K562 (cell line): ENCODE measurements around the gene FIS1. TPM values are rescaled to one million over a fixed set of nuclear protein-coding genes. Genes with fewer than 3 reads are reported as not detected.
A peak's percentile ranks its signal among the peaks of the same experiment; 100 is the strongest.

Experiments used
- BRF1 ChIP-seq: IDR thresholded peaks from 3 replicates; pipeline ENCODE4 v1.6.1; 2011; ENCODE audit warnings: borderline replicate concordance, mild to moderate bottlenecking; ENCODE audit not compliant: insufficient read length; ENCODE audit errors: extremely low read depth
- DPF2 ChIP-seq: fragments of 450-650 bp; IDR thresholded peaks from 2 replicates; pipeline ENCODE4 v1.6.1; 2016
- FOXK2 ChIP-seq, 2 experiments: fragments of 450-650 bp; IDR thresholded peaks in 1 of 2; conservative IDR thresholded peaks in 1 of 2; 2 replicates each; pipeline ENCODE4 v1.6.1; 2016; ENCODE audit warnings: low read depth in 2 of 2, mild to moderate bottlenecking in 1 of 2
- HDGF ChIP-seq: fragments of 450-650 bp; IDR thresholded peaks from 2 replicates; pipeline ENCODE4 v1.6.1; 2016
- HNRNPL ChIP-seq: fragments of 200-400 bp; formaldehyde crosslinking; IDR thresholded peaks from 2 replicates; pipeline ENCODE4 v1.6.1; 2017; ENCODE audit warnings: low read depth, mild to moderate bottlenecking, low read length
- MAZ ChIP-seq, 2 experiments: fragments of 450-650 bp in 1 of 2; sonication (generic) in 1 of 2; formaldehyde crosslinking; IDR thresholded peaks in 1 of 2; conservative IDR thresholded peaks in 1 of 2; 2 replicates each; pipeline versions ENCODE4 v1.4.0 to v1.5.0; 2020; ENCODE audit warnings: mild to moderate bottlenecking in 1 of 2, missing genetic modification reagents in 1 of 2
- NEUROD1 ChIP-seq: fragments of 150-350 bp; IDR thresholded peaks from 2 replicates; pipeline ENCODE4 v1.6.1; 2014; ENCODE audit warnings: borderline replicate concordance, low read length, low read depth; ENCODE audit not compliant: partially characterized antibody
- NRF1 ChIP-seq, 2 experiments: fragments of 450-650 bp; IDR thresholded peaks in 1 of 2; conservative IDR thresholded peaks in 1 of 2; 2 replicates each; pipeline ENCODE4 v1.6.1; 2014; ENCODE audit warnings: mild to moderate bottlenecking in 2 of 2
- RHOXF2B ChIP-seq: fragments of 250-450 bp; sonication (Bioruptor Pico); conservative IDR thresholded peaks from 2 replicates; pipeline ENCODE4 v1.5.1; 2021
- SNIP1 ChIP-seq: fragments of 450-650 bp; IDR thresholded peaks from 2 replicates; pipeline ENCODE4 v1.7.1; 2017; ENCODE audit warnings: low read depth, mild to moderate bottlenecking
- YY1 ChIP-seq, 3 experiments: IDR thresholded peaks; 2 replicates each; pipeline ENCODE4 v1.6.1; 2011; ENCODE audit warnings: low read length in 2 of 3, mild to moderate bottlenecking in 2 of 3, moderate library complexity in 2 of 3, borderline replicate concordance in 1 of 3, control low read depth in 1 of 3, low read depth in 1 of 3; ENCODE audit not compliant: insufficient read depth in 3 of 3, insufficient replicate concordance in 2 of 3, control insufficient read depth in 1 of 3, insufficient read length in 1 of 3; ENCODE audit errors: extremely low read depth in 1 of 3
- ZNF121 ChIP-seq: sonication (generic); formaldehyde crosslinking; conservative IDR thresholded peaks from 2 replicates; pipeline ENCODE4 v1.8.0; 2022; ENCODE audit warnings: missing genetic modification reagents
- ZNF384 ChIP-seq: IDR thresholded peaks from 2 replicates; pipeline ENCODE4 v1.6.1; 2012; ENCODE audit warnings: low read depth, low read length, improper control_type of control experiment
- ZSCAN32 ChIP-seq: fragments of 450-650 bp; formaldehyde crosslinking; IDR thresholded peaks from 2 replicates; pipeline ENCODE4 v1.4.0; 2020; ENCODE audit warnings: mild to moderate bottlenecking, moderate library complexity
- polyA plus RNA-seq, 8 experiments: library from polyadenylated mRNA; depleted of rRNA in 4 of 8; stranded (reverse) in 5 of 8; unstranded in 3 of 8; fragments of >200 nt; fragmentation: Nextera tagmentation in 2 of 8; fragmentation: Illumina TruSeq in 1 of 8; extraction: Ambion mirVana in 2 of 8; extraction: Trizol in 1 of 8; gene quantifications; 2 replicates each; pipeline versions ENCODE4 v1.2.1 to v1.2.3, GENCODE V29; 2011 to 2014; ENCODE audit warnings: inconsistent platforms in 1 of 8, missing spikeins in 1 of 8
- total RNA-seq, 7 experiments: library from RNA; depleted of rRNA in 6 of 7; stranded (reverse); fragments of >200 nt in 6 of 7; fragmentation: Illumina TruSeq in 2 of 7; extraction: Trizol in 2 of 7; gene quantifications; 2 replicates each; pipeline versions ENCODE4 v1.2.1 to v1.2.3, GENCODE V29; 2011 to 2021; ENCODE audit warnings: low replicate concordance in 1 of 7
- TF ChIP-seq, protein P1 (sequence below): IDR thresholded peaks from 3 replicates; pipeline ENCODE4 v1.6.1; 2011; ENCODE audit warnings: borderline replicate concordance, mild to moderate bottlenecking, moderate library complexity; ENCODE audit not compliant: insufficient read length; ENCODE audit errors: extremely low read depth
- TF ChIP-seq, protein P2 (sequence below): conservative IDR thresholded peaks from 2 replicates; pipeline ENCODE4 v1.6.1; 2011; ENCODE audit warnings: low read depth, mild to moderate bottlenecking, low read length; ENCODE audit not compliant: control insufficient read depth
- TF ChIP-seq, protein P3 (sequence below): fragments of 450-650 bp; IDR thresholded peaks from 2 replicates; pipeline ENCODE4 v1.6.1; 2018; ENCODE audit not compliant: partially characterized antibody

The FIS1 gene
- total and polyA plus RNA-seq, 9 of the 15 experiments (the other 6 are each of a cell fraction or from before 2014, with no cell fraction given): 86.0 to 257 (median 144) TPM

DNA sequence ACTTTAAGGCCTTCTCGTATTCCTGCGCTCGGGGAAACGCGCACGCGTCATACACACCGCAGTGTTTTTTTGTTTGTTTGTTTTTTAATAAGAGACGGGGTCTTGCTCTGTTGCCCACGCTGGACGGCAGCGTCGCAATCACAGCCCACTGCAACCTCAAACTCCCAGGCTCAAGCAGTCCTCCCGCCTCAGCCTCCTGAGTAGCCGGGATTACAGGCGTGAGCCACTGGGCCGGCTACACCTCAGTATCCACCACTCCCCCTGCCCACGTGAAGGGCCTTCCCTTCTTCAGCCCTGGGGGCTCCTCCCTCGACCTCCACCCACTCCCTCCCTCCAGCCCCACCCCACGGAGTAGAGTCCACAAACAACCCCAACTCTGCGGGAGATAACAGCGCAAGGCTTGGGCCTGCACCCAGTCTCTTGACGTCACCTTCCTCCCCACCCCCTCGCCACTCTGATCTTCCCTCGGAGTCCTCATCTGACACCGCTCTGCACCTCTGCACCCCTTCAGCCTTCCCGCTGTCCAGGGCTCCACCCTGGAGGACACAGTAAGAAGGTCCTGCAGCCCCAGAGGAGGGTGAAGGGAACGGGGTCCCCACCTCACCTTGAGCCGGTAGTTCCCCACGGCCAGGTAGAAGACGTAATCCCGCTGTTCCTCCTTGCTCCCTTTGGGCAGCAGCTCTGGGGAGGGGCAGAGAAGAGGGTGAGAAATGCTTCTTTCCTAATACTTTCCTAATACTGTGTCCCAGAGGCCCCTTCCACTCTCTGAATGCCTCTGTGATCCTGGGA, 4.5 kb downstream of the FIS1 start (continued):
- peak; percentile 26 to 56; a peak in 2 of 4 replicates for TF ChIP-seq MAZ (CRISPR knock-in tag; conservative IDR thresholded peaks at IDR 0.05 in 1 of 2, IDR thresholded peaks at IDR 0.05 in 1 of 2)
- peak; percentile 95; the same call in 1 of the 2 replicates for TF ChIP-seq HDGF
- TF ChIP-seq ZSCAN32 (CRISPR knock-in tag): no peak
- no peak for TF ChIP-seq RHOXF2B (CRISPR knock-in tag)
- TF ChIP-seq NEUROD1: no peak
- TF ChIP-seq, protein P1, sequence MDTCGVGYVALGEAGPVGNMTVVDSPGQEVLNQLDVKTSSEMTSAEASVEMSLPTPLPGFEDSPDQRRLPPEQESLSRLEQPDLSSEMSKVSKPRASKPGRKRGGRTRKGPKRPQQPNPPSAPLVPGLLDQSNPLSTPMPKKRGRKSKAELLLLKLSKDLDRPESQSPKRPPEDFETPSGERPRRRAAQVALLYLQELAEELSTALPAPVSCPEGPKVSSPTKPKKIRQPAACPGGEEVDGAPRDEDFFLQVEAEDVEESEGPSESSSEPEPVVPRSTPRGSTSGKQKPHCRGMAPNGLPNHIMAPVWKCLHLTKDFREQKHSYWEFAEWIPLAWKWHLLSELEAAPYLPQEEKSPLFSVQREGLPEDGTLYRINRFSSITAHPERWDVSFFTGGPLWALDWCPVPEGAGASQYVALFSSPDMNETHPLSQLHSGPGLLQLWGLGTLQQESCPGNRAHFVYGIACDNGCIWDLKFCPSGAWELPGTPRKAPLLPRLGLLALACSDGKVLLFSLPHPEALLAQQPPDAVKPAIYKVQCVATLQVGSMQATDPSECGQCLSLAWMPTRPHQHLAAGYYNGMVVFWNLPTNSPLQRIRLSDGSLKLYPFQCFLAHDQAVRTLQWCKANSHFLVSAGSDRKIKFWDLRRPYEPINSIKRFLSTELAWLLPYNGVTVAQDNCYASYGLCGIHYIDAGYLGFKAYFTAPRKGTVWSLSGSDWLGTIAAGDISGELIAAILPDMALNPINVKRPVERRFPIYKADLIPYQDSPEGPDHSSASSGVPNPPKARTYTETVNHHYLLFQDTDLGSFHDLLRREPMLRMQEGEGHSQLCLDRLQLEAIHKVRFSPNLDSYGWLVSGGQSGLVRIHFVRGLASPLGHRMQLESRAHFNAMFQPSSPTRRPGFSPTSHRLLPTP: no peak
- no peak for TF ChIP-seq ZNF384
- no peak for TF ChIP-seq YY1 (IDR thresholded peaks at IDR 0.05; ENCODE audit: borderline replicate concordance in 1 of 3, control insufficient read depth in 1 of 3, extremely low read depth in 1 of 3, insufficient read depth in 3 of 3, insufficient read length in 1 of 3, insufficient replicate concordance in 2 of 3, low read depth in 1 of 3, low read length in 2 of 3)
- TF ChIP-seq BRF1: no peak
- TF ChIP-seq HNRNPL: no peak
- TF ChIP-seq FOXK2 (conservative IDR thresholded peaks at IDR 0.05 in 1 of 2, IDR thresholded peaks at IDR 0.05 in 1 of 2; ENCODE audit: low read depth in 2 of 2): peak in 1 of 2 experiments; percentile 42; a peak in 1 of 4 replicates
- no peak for TF ChIP-seq ZNF121 (CRISPR knock-in tag)
- TF ChIP-seq, protein P2, sequence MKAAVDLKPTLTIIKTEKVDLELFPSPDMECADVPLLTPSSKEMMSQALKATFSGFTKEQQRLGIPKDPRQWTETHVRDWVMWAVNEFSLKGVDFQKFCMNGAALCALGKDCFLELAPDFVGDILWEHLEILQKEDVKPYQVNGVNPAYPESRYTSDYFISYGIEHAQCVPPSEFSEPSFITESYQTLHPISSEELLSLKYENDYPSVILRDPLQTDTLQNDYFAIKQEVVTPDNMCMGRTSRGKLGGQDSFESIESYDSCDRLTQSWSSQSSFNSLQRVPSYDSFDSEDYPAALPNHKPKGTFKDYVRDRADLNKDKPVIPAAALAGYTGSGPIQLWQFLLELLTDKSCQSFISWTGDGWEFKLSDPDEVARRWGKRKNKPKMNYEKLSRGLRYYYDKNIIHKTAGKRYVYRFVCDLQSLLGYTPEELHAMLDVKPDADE: no peak
- TF ChIP-seq, protein P3, sequence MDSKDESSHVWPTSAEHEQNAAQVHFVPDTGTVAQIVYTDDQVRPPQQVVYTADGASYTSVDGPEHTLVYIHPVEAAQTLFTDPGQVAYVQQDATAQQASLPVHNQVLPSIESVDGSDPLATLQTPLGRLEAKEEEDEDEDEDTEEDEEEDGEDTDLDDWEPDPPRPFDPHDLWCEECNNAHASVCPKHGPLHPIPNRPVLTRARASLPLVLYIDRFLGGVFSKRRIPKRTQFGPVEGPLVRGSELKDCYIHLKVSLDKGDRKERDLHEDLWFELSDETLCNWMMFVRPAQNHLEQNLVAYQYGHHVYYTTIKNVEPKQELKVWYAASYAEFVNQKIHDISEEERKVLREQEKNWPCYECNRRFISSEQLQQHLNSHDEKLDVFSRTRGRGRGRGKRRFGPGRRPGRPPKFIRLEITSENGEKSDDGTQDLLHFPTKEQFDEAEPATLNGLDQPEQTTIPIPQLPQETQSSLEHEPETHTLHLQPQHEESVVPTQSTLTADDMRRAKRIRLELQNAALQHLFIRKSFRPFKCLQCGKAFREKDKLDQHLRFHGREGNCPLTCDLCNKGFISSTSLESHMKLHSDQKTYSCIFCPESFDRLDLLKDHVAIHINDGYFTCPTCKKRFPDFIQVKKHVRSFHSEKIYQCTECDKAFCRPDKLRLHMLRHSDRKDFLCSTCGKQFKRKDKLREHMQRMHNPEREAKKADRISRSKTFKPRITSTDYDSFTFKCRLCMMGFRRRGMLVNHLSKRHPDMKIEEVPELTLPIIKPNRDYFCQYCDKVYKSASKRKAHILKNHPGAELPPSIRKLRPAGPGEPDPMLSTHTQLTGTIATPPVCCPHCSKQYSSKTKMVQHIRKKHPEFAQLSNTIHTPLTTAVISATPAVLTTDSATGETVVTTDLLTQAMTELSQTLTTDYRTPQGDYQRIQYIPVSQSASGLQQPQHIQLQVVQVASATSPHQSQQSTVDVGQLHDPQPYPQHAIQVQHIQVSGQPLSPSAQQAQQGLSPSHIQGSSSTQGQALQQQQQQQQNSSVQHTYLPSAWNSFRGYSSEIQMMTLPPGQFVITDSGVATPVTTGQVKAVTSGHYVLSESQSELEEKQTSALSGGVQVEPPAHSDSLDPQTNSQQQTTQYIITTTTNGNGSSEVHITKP: peak; percentile 44
- no peak for TF ChIP-seq SNIP1
- peak; percentile 22 to 38; a peak in 2 of 4 replicates for TF ChIP-seq NRF1 (conservative IDR thresholded peaks at IDR 0.05 in 1 of 2, IDR thresholded peaks at IDR 0.05 in 1 of 2)
- peak; percentile 74 for TF ChIP-seq DPF2
